ENCODE results near the gene KDM4B. TPM values are rescaled to one million over a fixed set of nuclear protein-coding genes. Genes with fewer than 3 reads are reported as not detected.

The KDM4B gene
- total and polyA plus RNA-seq, 2 of the 8 experiments (the other 6 are each of a cell fraction or from before 2014, with no cell fraction given): 12.0 to 31.9 TPM

DNA sequence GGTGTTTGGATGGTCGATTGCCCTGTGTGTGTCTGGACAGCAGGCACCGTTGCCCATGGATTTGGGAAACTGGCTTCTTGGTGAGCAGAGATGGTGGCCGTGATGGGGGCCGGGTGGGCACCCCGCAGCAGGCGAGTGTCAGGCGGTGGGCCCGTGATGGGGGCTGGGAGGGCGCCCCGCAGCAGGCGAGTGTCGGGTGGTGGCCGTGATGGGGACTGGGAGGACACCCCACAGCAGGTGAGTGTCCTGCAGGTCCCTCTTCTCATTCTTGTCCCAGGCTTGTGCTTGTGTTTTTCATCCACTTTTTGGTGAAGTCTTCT, 86.5 kb downstream of the KDM4B start:
- Histone ChIP-seq H2BK20ac (ENCODE audit: low read length) (no peak overlapping the region), H3K27me3 (replicated peaks in 1 of 4; ENCODE audit: control insufficient read depth in 3 of 4, extremely low read depth in 1 of 4, insufficient read depth in 3 of 4, low read length in 3 of 4) (no peaks in the 10 kb centered on the region), H3K23ac (ENCODE audit: insufficient read length) (no peak overlapping the region), H2BK120ac (replicated peaks; ENCODE audit: low read depth, low read length) (no peak overlapping the region), H3K9me3 (ENCODE audit: insufficient read depth in 2 of 2, low read depth in 1 of 2, low read length in 1 of 2) (no peaks in the 10 kb centered on the region), H2AK5ac (ENCODE audit: low read depth, low read length) (no peak overlapping the region), H3K79me2 (ENCODE audit: control insufficient read depth in 1 of 2, insufficient read depth in 2 of 2, low read length in 2 of 2) (no peaks in the 10 kb centered on the region), H3K18ac (ENCODE audit: extremely low read depth, low read length) (no peak overlapping the region), H3K79me1 (ENCODE audit: low read depth, low read length) (0 out of 2 replicates have a peak, but pooled peaks cover 2% of the 10 kb centered on the region), H4K91ac (replicated peaks; ENCODE audit: insufficient read length, low read length) (no peak overlapping the region), H2BK15ac (ENCODE audit: low read length) (no peak overlapping the region), H4K5ac (ENCODE audit: insufficient read length, low read depth, low read length) (no peak overlapping the region), H3K14ac (ENCODE audit: insufficient read length) (no peak overlapping the region), H3K9ac (replicated peaks in 1 of 4; ENCODE audit: extremely low read depth in 1 of 4, low read depth in 3 of 4, low read length in 3 of 4) (no peak overlapping the region), H3K56ac (replicated peaks; ENCODE audit: insufficient read length, low read depth, low read length) (no peak overlapping the region), H3K4me1 (replicated peaks in 1 of 4; ENCODE audit: control insufficient read depth in 3 of 4, insufficient read depth in 4 of 4, low read length in 3 of 4) (peaks cover 0 to 9% (median 0%) of the 10 kb centered on the region in 4 experiments; a peak in 3 of 7 replicates), H2AFZ (ENCODE audit: low read length) (no peak overlapping the region), H3K4me2 (ENCODE audit: insufficient read depth in 1 of 2, low read depth in 2 of 2, low read length in 2 of 2) (no peak overlapping the region), H2BK5ac (ENCODE audit: low read depth, low read length) (no peak overlapping the region), H4K8ac (ENCODE audit: extremely low read depth, insufficient read depth, low read length) (no peak overlapping the region), H3K4me3 (ENCODE audit: extremely low read depth in 1 of 4, insufficient read depth in 2 of 4, low read depth in 3 of 4, low read length in 4 of 4) (no peak overlapping the region), H2BK12ac (ENCODE audit: low read depth, low read length) (no peak overlapping the region), H3K27ac (ENCODE audit: low read depth, low read length) (no peak overlapping the region), H3K4ac (replicated peaks; ENCODE audit: insufficient read length, low read depth, low read length) (no peak overlapping the region), H3K36me3 (ENCODE audit: control insufficient read depth in 2 of 4, insufficient read depth in 4 of 4, low read length in 3 of 4) (no peaks in the 10 kb centered on the region), H3K23me2 (ENCODE audit: low read depth, low read length) (no peaks in the 10 kb centered on the region), H4K20me1 (replicated peaks in 1 of 2; ENCODE audit: control insufficient read depth in 1 of 2, insufficient read depth in 2 of 2, low read length in 2 of 2) (peaks cover 0 to 7% of the 10 kb centered on the region in 2 experiments)
- WGBS, 2 experiments (ENCODE audit: extremely low coverage in 1 of 2, insufficient coverage in 1 of 2, insufficient read length in 1 of 2, insufficient replicate concordance in 2 of 2, low coverage in 1 of 2, low lambda C conversion rate in 2 of 2, missing lambda C conversion rate in 1 of 2): 96% methylated on average over 13 of the region's 13 CpGs; no CpG with 5 or more reads in 1 of the 2 experiments
- POLR2A ChIA-PET (ENCODE audit: partially characterized antibody): interaction anchor here (0.7 kb wide), 1 partner anchor 534 kb away, joined by 3 read pairs; no protein-coding TSS in a partner anchor
- CTCF ChIA-PET (ENCODE audit: partially characterized antibody): interaction anchor here (0.9 to 4.9 kb wide), 8 partner anchors 11 to 170 kb away, joined by 3 to 27 read pairs (median 4); no protein-coding TSS in a partner anchor
- FAIRE-seq (no peak), DNase-seq (ENCODE audit: low read depth in 1 of 2, low spot score in 2 of 2) (no peak)
- TF ChIP-seq, protein P1, sequence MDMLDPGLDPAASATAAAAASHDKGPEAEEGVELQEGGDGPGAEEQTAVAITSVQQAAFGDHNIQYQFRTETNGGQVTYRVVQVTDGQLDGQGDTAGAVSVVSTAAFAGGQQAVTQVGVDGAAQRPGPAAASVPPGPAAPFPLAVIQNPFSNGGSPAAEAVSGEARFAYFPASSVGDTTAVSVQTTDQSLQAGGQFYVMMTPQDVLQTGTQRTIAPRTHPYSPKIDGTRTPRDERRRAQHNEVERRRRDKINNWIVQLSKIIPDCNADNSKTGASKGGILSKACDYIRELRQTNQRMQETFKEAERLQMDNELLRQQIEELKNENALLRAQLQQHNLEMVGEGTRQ (IDR thresholded peaks at IDR 0.05; ENCODE audit: low read length): no peak
- TF ChIP-seq POLR2A (IDR thresholded peaks at IDR 0.05; ENCODE audit: control extremely low read depth in 1 of 2, low read depth in 2 of 2, low read length in 2 of 2): no peak
- TF ChIP-seq SIX5 (IDR thresholded peaks at IDR 0.05; ENCODE audit: low read depth, low read length): no peak
- no peak for TF ChIP-seq SP4 (IDR thresholded peaks at IDR 0.05; ENCODE audit: low read length)
- TF ChIP-seq EP300 (IDR thresholded peaks at IDR 0.05; ENCODE audit: borderline replicate concordance in 1 of 2, low read depth in 2 of 2, low read length in 2 of 2): no peak
- TF ChIP-seq RAD21 (IDR thresholded peaks at IDR 0.05 in 1 of 2, conservative IDR thresholded peaks at IDR 0.05 in 1 of 2; ENCODE audit: low read depth in 2 of 2, low read length in 2 of 2): no peak
- TF ChIP-seq SAP30 (IDR thresholded peaks at IDR 0.05; ENCODE audit: insufficient read depth, insufficient replicate concordance, low read length): no peak
- TF ChIP-seq BACH1 (IDR thresholded peaks at IDR 0.05; ENCODE audit: low read length): no peak
- TF ChIP-seq, protein P2, sequence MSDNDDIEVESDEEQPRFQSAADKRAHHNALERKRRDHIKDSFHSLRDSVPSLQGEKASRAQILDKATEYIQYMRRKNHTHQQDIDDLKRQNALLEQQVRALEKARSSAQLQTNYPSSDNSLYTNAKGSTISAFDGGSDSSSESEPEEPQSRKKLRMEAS (IDR thresholded peaks at IDR 0.05): no peak
- TF ChIP-seq TBP (IDR thresholded peaks at IDR 0.05; ENCODE audit: low read depth, low read length): no peak
